GM23338 (cell line): Measurements from ENCODE around the gene MAD2L1BP.

Experiments
- CREB1 ChIP-seq: fragments of 250-450 bp; sonication (Bioruptor Pico); IDR thresholded peaks from 2 replicates; pipeline ENCODE4 v1.5.0; 2020; ENCODE audit warnings: low read depth, mild to moderate bottlenecking, moderate library complexity
- CTCF ChIP-seq, 2 experiments: fragments of 200-600 bp in 1 of 2; sonication (generic) in 1 of 2; conservative IDR thresholded peaks; 2 replicates each; pipeline versions ENCODE4 v1.5.1 to v1.6.1; 2016 to 2017; ENCODE audit warnings: antibody characterized with exemption in 2 of 2, low read depth in 2 of 2, mild to moderate bottlenecking in 2 of 2, moderate library complexity in 1 of 2
- ETS1 ChIP-seq: IDR thresholded peaks from 2 replicates; pipeline ENCODE4 v1.6.1; 2016; ENCODE audit warnings: antibody characterized with exemption
- EZH2 ChIP-seq: fragments of 200-600 bp; sonication (generic); IDR thresholded peaks from one replicate; pipeline ENCODE4 v1.8.0; 2017; ENCODE audit warnings: antibody characterized with exemption, mild to moderate bottlenecking, low read depth; ENCODE audit not compliant: unreplicated experiment
- EZH2phosphoT487 ChIP-seq: fragments of 200-600 bp; sonication (generic); IDR thresholded peaks from one replicate; pipeline ENCODE4 v1.8.1; 2018; ENCODE audit warnings: antibody characterized with exemption; ENCODE audit not compliant: unreplicated experiment
- JUNB ChIP-seq: IDR thresholded peaks from one replicate; pipeline ENCODE4 v1.6.1; 2016; ENCODE audit warnings: antibody characterized with exemption; ENCODE audit not compliant: unreplicated experiment
- POLR2AphosphoS5 ChIP-seq: IDR thresholded peaks from 2 replicates; pipeline ENCODE4 v1.6.1; 2016; ENCODE audit warnings: antibody characterized with exemption, low read depth
- REST ChIP-seq: IDR thresholded peaks from one replicate; pipeline ENCODE4 v1.6.1; 2018; ENCODE audit warnings: antibody characterized with exemption; ENCODE audit not compliant: unreplicated experiment
- STAT1 ChIP-seq: IDR thresholded peaks from one replicate; pipeline ENCODE4 v1.6.1; 2016; ENCODE audit warnings: antibody characterized with exemption; ENCODE audit not compliant: unreplicated experiment
- ZNF462 ChIP-seq: fragments of 250-450 bp; sonication (Bioruptor Pico); IDR thresholded peaks from 2 replicates; pipeline ENCODE4 v1.5.0; 2020; ENCODE audit warnings: mild to moderate bottlenecking, moderate library complexity

GRCh38 chr6:43629104-43629504, 6.5 kb upstream of the MAD2L1BP start, which contains the start of gene GTPBP2:
- no peak for TF ChIP-seq REST
- no peak for TF ChIP-seq CTCF (conservative IDR thresholded peaks at IDR 0.05; ENCODE audit: low read depth in 2 of 2)
- no peak for TF ChIP-seq JUNB
- TF ChIP-seq EZH2phosphoT487, result no peak
- TF ChIP-seq EZH2, result no peak
- TF ChIP-seq STAT1, result no peak
- TF ChIP-seq POLR2AphosphoS5, result peak; percentile 13; the same call in 1 of the 2 replicates
- TF ChIP-seq CREB1 (CRISPR knock-in tag), result peak; percentile 92
- peak; percentile 97 for TF ChIP-seq ETS1
- no peak for TF ChIP-seq ZNF462 (CRISPR knock-in tag)
